Mesothelial cell of epicardium (in vitro differentiated cells): Measurements from ENCODE around the gene CYB5A. TPM values are rescaled to one million over a fixed set of nuclear protein-coding genes. Genes with fewer than 3 reads are reported as not detected.

ENCODE experiments used
- DNase-seq, 2 experiments: peaks; one replicate each; pipeline ENCODE4 v3.0.0; 2021; ENCODE audit warnings: low spot score in 2 of 2; ENCODE audit not compliant: unreplicated experiment in 2 of 2
- H3K27ac Mint-ChIP-seq: 2 replicates; pipeline ENCODE4 v1.8.0; 2021; ENCODE audit warnings: mixed read lengths
- H3K27me3 Mint-ChIP-seq: 2 replicates; pipeline ENCODE4 v1.8.0; 2021; ENCODE audit warnings: low read depth, mixed read lengths
- H3K36me3 Mint-ChIP-seq: 2 replicates; pipeline ENCODE4 v1.8.0; 2021; ENCODE audit warnings: mixed read lengths
- H3K4me1 Mint-ChIP-seq: 2 replicates; pipeline ENCODE4 v1.8.0; 2021; ENCODE audit warnings: mixed read lengths
- H3K4me3 Mint-ChIP-seq: 2 replicates; pipeline ENCODE4 v1.8.0; 2021; ENCODE audit warnings: mild to moderate bottlenecking, moderate library complexity, mixed read lengths
- H3K9me3 Mint-ChIP-seq: 2 replicates; pipeline ENCODE4 v1.8.0; 2021; ENCODE audit warnings: mixed read lengths
- total RNA-seq: library from RNA; stranded (reverse); gene quantifications from 3 replicates; pipeline ENCODE4 v1.2.1, GENCODE V29; 2021
- TF ChIP-seq, protein P1 (sequence below): fragments of 200-600 bp; sonication (generic); IDR thresholded peaks from one replicate; pipeline ENCODE4 v1.5.0; 2021; ENCODE audit warnings: antibody characterized with exemption; ENCODE audit not compliant: unreplicated experiment

Gene CYB5A
- total RNA-seq, 1 donor from 2014 or later, result 37.6 TPM

DNA sequence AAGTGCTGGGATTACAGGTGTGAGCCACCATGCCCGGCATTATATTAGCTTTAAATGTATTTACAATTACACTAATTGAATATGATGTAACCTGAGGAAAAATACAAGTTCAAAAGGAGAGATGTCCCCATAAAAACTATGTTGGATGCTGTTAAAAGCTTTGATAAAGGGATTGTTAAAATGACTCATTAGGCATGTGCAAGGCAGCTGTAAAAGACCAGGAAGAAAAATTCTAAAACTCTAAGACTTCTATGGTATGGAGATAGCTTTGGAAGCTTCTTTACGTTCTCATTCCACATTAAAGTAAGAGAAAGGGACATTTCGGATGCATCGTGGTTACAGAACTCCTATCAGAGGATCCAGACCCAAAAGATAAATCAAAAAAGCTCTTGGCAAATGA is 50.3 kb downstream of the CYB5A start:
- H3K9me3 Mint-ChIP-seq, result peaks cover 4% of the 10 kb centered on the region
- H3K27ac Mint-ChIP-seq, result no peak overlapping the region
- no peak overlapping the region for H3K4me3 Mint-ChIP-seq
- H3K27me3 Mint-ChIP-seq, result no peaks in the 10 kb centered on the region
- H3K4me1 Mint-ChIP-seq, result peaks cover 6% of the 10 kb centered on the region
- no peaks in the 10 kb centered on the region for H3K36me3 Mint-ChIP-seq
- TF ChIP-seq, protein P1, sequence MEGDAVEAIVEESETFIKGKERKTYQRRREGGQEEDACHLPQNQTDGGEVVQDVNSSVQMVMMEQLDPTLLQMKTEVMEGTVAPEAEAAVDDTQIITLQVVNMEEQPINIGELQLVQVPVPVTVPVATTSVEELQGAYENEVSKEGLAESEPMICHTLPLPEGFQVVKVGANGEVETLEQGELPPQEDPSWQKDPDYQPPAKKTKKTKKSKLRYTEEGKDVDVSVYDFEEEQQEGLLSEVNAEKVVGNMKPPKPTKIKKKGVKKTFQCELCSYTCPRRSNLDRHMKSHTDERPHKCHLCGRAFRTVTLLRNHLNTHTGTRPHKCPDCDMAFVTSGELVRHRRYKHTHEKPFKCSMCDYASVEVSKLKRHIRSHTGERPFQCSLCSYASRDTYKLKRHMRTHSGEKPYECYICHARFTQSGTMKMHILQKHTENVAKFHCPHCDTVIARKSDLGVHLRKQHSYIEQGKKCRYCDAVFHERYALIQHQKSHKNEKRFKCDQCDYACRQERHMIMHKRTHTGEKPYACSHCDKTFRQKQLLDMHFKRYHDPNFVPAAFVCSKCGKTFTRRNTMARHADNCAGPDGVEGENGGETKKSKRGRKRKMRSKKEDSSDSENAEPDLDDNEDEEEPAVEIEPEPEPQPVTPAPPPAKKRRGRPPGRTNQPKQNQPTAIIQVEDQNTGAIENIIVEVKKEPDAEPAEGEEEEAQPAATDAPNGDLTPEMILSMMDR, result no peak
- no peak for DNase-seq

DNA sequence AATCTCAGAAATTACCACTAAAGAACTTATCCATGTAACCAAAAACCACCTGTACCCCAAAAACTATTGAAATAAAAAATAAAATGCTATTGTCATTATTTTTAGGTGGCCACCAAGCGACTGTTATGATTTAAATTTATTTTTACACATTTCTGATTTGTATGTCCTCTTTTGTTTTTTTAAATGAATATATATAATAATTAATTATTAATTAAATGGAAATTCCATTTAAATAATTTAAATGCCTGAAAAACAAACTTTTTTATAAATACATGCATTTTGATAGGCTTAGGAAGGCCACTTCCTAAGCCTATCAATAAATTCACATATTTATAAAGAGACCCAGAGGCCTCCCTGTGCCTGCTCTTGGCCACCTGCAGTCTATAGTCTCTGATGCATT is 52.2 kb downstream of the CYB5A start:
- Mint-ChIP-seq H3K36me3 (no peaks in the 10 kb centered on the region), H3K27me3 (no peaks in the 10 kb centered on the region), H3K4me1 (peaks cover 14% of the 10 kb centered on the region), H3K4me3 (no peak overlapping the region), H3K27ac (no peak overlapping the region), H3K9me3 (peaks cover under 1% of the 10 kb centered on the region)
- TF ChIP-seq, protein P1, result no peak
- no peak for DNase-seq

- peaks cover 15% of the 10 kb centered on the region for H3K4me1 Mint-ChIP-seq
- H3K27me3 Mint-ChIP-seq, result no peaks in the 10 kb centered on the region
- H3K4me3 Mint-ChIP-seq, result no peak overlapping the region
- TF ChIP-seq, protein P1, result no peak
- H3K9me3 Mint-ChIP-seq, result no peaks in the 10 kb centered on the region
- H3K27ac Mint-ChIP-seq, result peak overlapping the region; percentile 77
- H3K36me3 Mint-ChIP-seq, result no peaks in the 10 kb centered on the region
- DNase-seq, result no peak
Observed at GRCh38 chr18:74234326-74235171, 57.2 kb downstream of the CYB5A start.

DNA sequence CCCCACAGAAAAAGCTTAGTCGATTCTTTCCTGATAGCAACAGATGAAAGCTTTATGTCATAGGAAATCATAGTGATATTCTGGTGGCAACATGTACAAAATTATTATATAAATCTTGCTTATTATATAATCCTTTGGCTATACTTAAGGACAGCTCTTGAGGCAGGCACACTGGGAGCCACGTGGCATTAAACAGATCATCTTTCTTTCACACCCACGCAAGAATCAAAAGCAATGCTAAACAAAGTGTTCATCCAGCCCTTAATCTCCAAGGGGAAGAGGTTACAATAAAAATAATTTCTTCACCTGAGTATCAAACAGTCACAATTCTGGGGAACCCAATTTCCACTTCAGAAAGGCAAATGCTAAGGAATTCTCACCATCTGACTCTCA is 57.8 kb downstream of the CYB5A start:
- no peak for DNase-seq
- Mint-ChIP-seq H3K9me3 (no peaks in the 10 kb centered on the region), H3K4me3 (no peak overlapping the region), H3K4me1 (peaks cover 15% of the 10 kb centered on the region), H3K27me3 (no peaks in the 10 kb centered on the region), H3K36me3 (no peaks in the 10 kb centered on the region), H3K27ac (peak overlapping the region; percentile 77)
- TF ChIP-seq, protein P1, result no peak

GRCh38 chr18:74230922-74231714 is 60.6 kb downstream of the CYB5A start:
- no peaks in the 10 kb centered on the region for H3K27me3 Mint-ChIP-seq
- no peak overlapping the region for H3K4me3 Mint-ChIP-seq

More at GRCh38 chr18:74230922-74231714, 60.6 kb downstream of the CYB5A start:
- H3K36me3 Mint-ChIP-seq, result no peaks in the 10 kb centered on the region
- TF ChIP-seq, protein P1, result no peak
- H3K27ac Mint-ChIP-seq, result no peak overlapping the region
- no peaks in the 10 kb centered on the region for H3K9me3 Mint-ChIP-seq
- H3K4me1 Mint-ChIP-seq, result peaks cover 15% of the 10 kb centered on the region
- DNase-seq, result no peak
